Osteoblast (primary cell): ENCODE data around the gene WASF2. TPM values are rescaled to one million over a fixed set of nuclear protein-coding genes. Genes with fewer than 3 reads are reported as not detected.

Source experiments
- DNase-seq: peaks from one replicate; pipeline ENCODE4 v3.0.0; 2011; ENCODE audit warnings: low spot score, mixed read lengths; ENCODE audit not compliant: insufficient read length; ENCODE audit errors: missing footprints
- H2AFZ ChIP-seq: 2 replicates; pipeline ENCODE4 v1.6.0; 2011; ENCODE audit warnings: mild to moderate bottlenecking, low read length
- H3K27ac ChIP-seq: 2 replicates; pipeline ENCODE4 v1.5.1; 2011; ENCODE audit warnings: mild to moderate bottlenecking, low read depth, low read length, moderate library complexity
- H3K27me3 ChIP-seq: 2 replicates; pipeline ENCODE4 v1.6.0; 2012; ENCODE audit warnings: mild to moderate bottlenecking, control low read depth, inconsistent platforms, low read length, moderate library complexity; ENCODE audit not compliant: insufficient read depth
- H3K36me3 ChIP-seq: 2 replicates; pipeline ENCODE4 v1.5.1; 2011; ENCODE audit warnings: mild to moderate bottlenecking, low read length, control low read depth, moderate library complexity; ENCODE audit not compliant: insufficient read depth
- H3K4me1 ChIP-seq: 2 replicates; pipeline ENCODE4 v1.5.1; 2011; ENCODE audit warnings: mild to moderate bottlenecking, low read length, control low read depth, moderate library complexity; ENCODE audit not compliant: insufficient read depth
- H3K4me2 ChIP-seq: 2 replicates; pipeline ENCODE4 v1.6.0; 2011; ENCODE audit warnings: mild to moderate bottlenecking, low read length; ENCODE audit not compliant: insufficient read depth
- H3K4me3 ChIP-seq: fragments of 200-600 bp; sonication (generic); 3 replicates; pipeline ENCODE4 v1.5.1; 2012; ENCODE audit warnings: mild to moderate bottlenecking, low read length, inconsistent platforms; ENCODE audit not compliant: insufficient read depth
- H3K79me2 ChIP-seq: 2 replicates; pipeline ENCODE4 v1.6.0; 2012; ENCODE audit warnings: mild to moderate bottlenecking, low read length, control low read depth, inconsistent platforms; ENCODE audit not compliant: insufficient read depth
- H3K9me3 ChIP-seq: 2 replicates; pipeline ENCODE4 v1.5.1; 2011; ENCODE audit warnings: low read depth, low read length, control low read depth
- H4K20me1 ChIP-seq: 2 replicates; pipeline ENCODE4 v1.6.0; 2012; ENCODE audit warnings: mild to moderate bottlenecking, low read length, control low read depth; ENCODE audit not compliant: insufficient read depth
- CTCF ChIP-seq: IDR thresholded peaks from 2 replicates; pipeline ENCODE4 v1.5.1; 2011; ENCODE audit warnings: mild to moderate bottlenecking, low read depth, low read length, moderate library complexity; ENCODE audit errors: extremely low read depth
- total RNA-seq: library from RNA; depleted of rRNA; stranded (reverse); fragments of >200 nt; gene quantifications from 2 replicates; pipeline ENCODE4 v1.2.3, GENCODE V29; 2012

Gene WASF2
- total RNA-seq, 1 donor: 24.6 TPM

GRCh38 chr1:27527223-27527889 is 37.4 kb upstream of the WASF2 start:
- Histone ChIP-seq H3K4me2 (peak overlapping the region; percentile 85), H3K4me3 (peak overlapping the region; percentile 61), H2AFZ (no peak overlapping the region), H4K20me1 (no peaks in the 10 kb centered on the region), H3K79me2 (no peaks in the 10 kb centered on the region), H3K36me3 (no peaks in the 10 kb centered on the region), H3K27me3 (no peaks in the 10 kb centered on the region), H3K4me1 (peaks cover 26% of the 10 kb centered on the region), H3K9me3 (no peaks in the 10 kb centered on the region), H3K27ac (no peak overlapping the region)
- TF ChIP-seq CTCF: no peak
- peak; percentile 77 for DNase-seq

- Histone ChIP-seq H3K27ac (no peak overlapping the region), H3K36me3 (no peaks in the 10 kb centered on the region), H3K79me2 (no peaks in the 10 kb centered on the region), H3K4me1 (peaks cover 26% of the 10 kb centered on the region), H3K9me3 (no peaks in the 10 kb centered on the region), H3K27me3 (no peaks in the 10 kb centered on the region), H4K20me1 (no peaks in the 10 kb centered on the region), H2AFZ (no peak overlapping the region), H3K4me2 (no peak overlapping the region), H3K4me3 (no peak overlapping the region)
- no peak for TF ChIP-seq CTCF
- peak; percentile 80 for DNase-seq
Observed at GRCh38 chr1:27526569-27527222, 36.7 kb upstream of the WASF2 start.

- Histone ChIP-seq H3K9me3 (no peaks in the 10 kb centered on the region), H3K27me3 (no peaks in the 10 kb centered on the region), H3K4me1 (peaks cover 26% of the 10 kb centered on the region), H3K79me2 (no peaks in the 10 kb centered on the region), H3K27ac (no peak overlapping the region), H2AFZ (no peak overlapping the region), H3K36me3 (no peaks in the 10 kb centered on the region), H3K4me3 (no peak overlapping the region), H4K20me1 (no peaks in the 10 kb centered on the region), H3K4me2 (peak overlapping the region; percentile 30)
- TF ChIP-seq CTCF: no peak
- peak; percentile 94 for DNase-seq
Observed at GRCh38 chr1:27525296-27526272, 35.6 kb upstream of the WASF2 start.
